CD4-positive, alpha-beta T cell (primary cell): Measurements from ENCODE around the gene MTFMT. TPM values are rescaled to one million over a fixed set of nuclear protein-coding genes. Genes with fewer than 3 reads are reported as not detected.

ENCODE experiments used
- ATAC-seq: fragments of 200-7000 bp; cut with Tn5 transposase; one replicate; pipeline ENCODE4 v1.10.0; 2022; ENCODE audit warnings: mild to moderate bottlenecking; ENCODE audit not compliant: poor library complexity
- CTCF ChIA-PET: fragments of 350-600 bp; sonication (Branson Sonifier 250); formaldehyde crosslinking; loops from one replicate; lab custom pipeline; 2021; ENCODE audit warnings: antibody characterized with exemption, inconsistent platforms; lab: Charles Lee
- POLR2A ChIA-PET: fragments of 350-600 bp; sonication (Branson Sonifier 250); formaldehyde crosslinking; loops from one replicate; lab custom pipeline; 2021; ENCODE audit warnings: antibody characterized with exemption, inconsistent platforms; lab: Charles Lee
- DNase-seq, 14 experiments: peaks; one replicate each; pipeline ENCODE4 v3.0.0-alpha.2; 2013 to 2020; ENCODE audit warnings: mixed read lengths in 2 of 14
- H3K27ac ChIP-seq, 2 donors: one replicate each; pipeline versions ENCODE4 v1.5.1 to v1.7.0; 2013; ENCODE audit warnings: low read length in 2 of 2, low read depth in 1 of 2, mild to moderate bottlenecking in 1 of 2
- H3K27me3 ChIP-seq, 2 experiments: 1 replicate in 1 of 2; 2 replicates in 1 of 2; pipeline versions ENCODE4 v1.6.1 to v1.7.0; 2013; ENCODE audit warnings: low read length in 2 of 2, control low read depth in 1 of 2, mild to moderate bottlenecking in 1 of 2, moderate library complexity in 1 of 2; ENCODE audit not compliant: insufficient read depth in 2 of 2, control insufficient read depth in 1 of 2
- H3K36me3 ChIP-seq: one replicate; pipeline ENCODE4 v1.6.1; 2013; ENCODE audit warnings: low read length, control low read depth; ENCODE audit not compliant: insufficient read depth
- H3K4me1 ChIP-seq: one replicate; pipeline ENCODE4 v1.6.1; 2013; ENCODE audit warnings: low read length, control low read depth; ENCODE audit not compliant: insufficient read depth
- H3K4me3 ChIP-seq: one replicate; pipeline ENCODE4 v1.5.1; 2013; ENCODE audit warnings: mild to moderate bottlenecking, low read length, moderate library complexity
- H3K9me3 ChIP-seq, 2 experiments: 1 replicate in 1 of 2; 2 replicates in 1 of 2; pipeline versions ENCODE4 v1.6.1 to v1.7.0; 2013; ENCODE audit warnings: low read length in 2 of 2, mild to moderate bottlenecking in 2 of 2, control low read depth in 1 of 2, moderate library complexity in 1 of 2; ENCODE audit not compliant: control insufficient read depth in 1 of 2, insufficient read depth in 1 of 2
- H3K27ac Mint-ChIP-seq: one replicate; pipeline ENCODE4 v1.8.0; 2020; ENCODE audit warnings: mixed read lengths
- H3K27me3 Mint-ChIP-seq: one replicate; pipeline ENCODE4 v1.8.0; 2021; ENCODE audit warnings: mixed read lengths
- H3K36me3 Mint-ChIP-seq: one replicate; pipeline ENCODE4 v1.8.0; 2021; ENCODE audit warnings: low read depth, mixed read lengths
- H3K4me1 Mint-ChIP-seq: one replicate; pipeline ENCODE4 v1.8.0; 2021; ENCODE audit warnings: low read depth, mixed read lengths
- H3K4me3 Mint-ChIP-seq: one replicate; pipeline ENCODE4 v1.8.0; 2020; ENCODE audit warnings: mild to moderate bottlenecking, mixed read lengths
- H3K9me3 Mint-ChIP-seq: one replicate; pipeline ENCODE4 v1.8.0; 2020; ENCODE audit warnings: mixed read lengths
- CTCF ChIP-seq: fragments of 200-600 bp; IDR thresholded peaks from one replicate; pipeline ENCODE4 v1.8.0; 2022; ENCODE audit warnings: antibody characterized with exemption, mild to moderate bottlenecking
- intact Hi-C, 2 experiments: fragments of 100-400 bp; cut with DNase I in 1 of 2; cut with micrococcal nuclease in 1 of 2; formaldehyde crosslinking; loops; one replicate each; pipeline versions ENCODE4 v1.15.1 to v1.9.0; 2023 to 2025; cut with DNase I, micrococcal nuclease
- total RNA-seq, 174 experiments: library from RNA in 2 of 174; stranded (reverse) in 2 of 174; gene quantifications; one replicate each; pipeline ENCODE4 v1.2.3 and lab custom pipeline; 2021 to 2026

The MTFMT gene
- total RNA-seq, 2 experiments from 2014 or later = 3.4 to 5.8 TPM

GRCh38 chr15:65038836-65039235, 9.4 kb upstream of the MTFMT start:
- intact Hi-C loops = no loop called here
- POLR2A ChIA-PET = no interaction called here
- no peaks in the 10 kb centered on the region for H3K27me3 ChIP-seq
- DNase-seq (no peak), ATAC-seq (no peak)
- H3K4me1 ChIP-seq = no peaks in the 10 kb centered on the region
- no peak overlapping the region for H3K4me3 Mint-ChIP-seq
- no peaks in the 10 kb centered on the region for H3K9me3 ChIP-seq
- CTCF ChIA-PET = interaction anchor here (0.5 kb wide), 1 partner anchor 268 kb away, joined by 3 read pairs; no protein-coding TSS in a partner anchor
- H3K36me3 ChIP-seq = no peaks in the 10 kb centered on the region
- no peaks in the 10 kb centered on the region for H3K36me3 Mint-ChIP-seq
- H3K27ac ChIP-seq = no peak overlapping the region
- no peak overlapping the region for H3K27ac Mint-ChIP-seq
- no peaks in the 10 kb centered on the region for H3K9me3 Mint-ChIP-seq
- H3K27me3 Mint-ChIP-seq = peaks cover under 1% of the 10 kb centered on the region
- H3K4me1 Mint-ChIP-seq = peaks cover 1% of the 10 kb centered on the region
- TF ChIP-seq CTCF = no peak
- H3K4me3 ChIP-seq = no peak overlapping the region

GRCh38 chr15:65038428-65038827, 9.0 kb upstream of the MTFMT start:
- H3K27me3 ChIP-seq = no peaks in the 10 kb centered on the region
- H3K9me3 Mint-ChIP-seq = no peaks in the 10 kb centered on the region
- H3K4me1 Mint-ChIP-seq = peaks cover 5% of the 10 kb centered on the region
- no peak overlapping the region for H3K4me3 Mint-ChIP-seq
- no peak for ATAC-seq
- no peaks in the 10 kb centered on the region for H3K36me3 Mint-ChIP-seq
- H3K36me3 ChIP-seq = no peaks in the 10 kb centered on the region
- ChIA-PET POLR2A (no interaction called here), CTCF (no interaction called here)
- H3K4me3 ChIP-seq = no peak overlapping the region
- DNase-seq = no peak
- H3K27ac ChIP-seq = no peak overlapping the region
- no peak overlapping the region for H3K27ac Mint-ChIP-seq
- H3K27me3 Mint-ChIP-seq = peaks cover 5% of the 10 kb centered on the region
- intact Hi-C loops = no loop called here
- peaks cover under 1% of the 10 kb centered on the region for H3K4me1 ChIP-seq
- H3K9me3 ChIP-seq = no peaks in the 10 kb centered on the region
- TF ChIP-seq CTCF = no peak

GRCh38 chr15:65037309-65037708, 7.9 kb upstream of the MTFMT start:
- no peaks in the 10 kb centered on the region for H3K36me3 ChIP-seq
- Mint-ChIP-seq H3K4me1 (peaks cover 10% of the 10 kb centered on the region), H3K4me3 (no peak overlapping the region), H3K9me3 (no peaks in the 10 kb centered on the region), H3K27ac (no peak overlapping the region), H3K27me3 (peaks cover 5% of the 10 kb centered on the region), H3K36me3 (no peaks in the 10 kb centered on the region)
- CTCF ChIA-PET = no interaction called here
- TF ChIP-seq CTCF = no peak
- peaks cover 8% of the 10 kb centered on the region for H3K4me1 ChIP-seq
- POLR2A ChIA-PET = no interaction called here
- DNase-seq = no peak
- peaks cover 0 to 6% of the 10 kb centered on the region in 2 experiments for H3K27me3 ChIP-seq
- H3K4me3 ChIP-seq = no peak overlapping the region
- no peaks in the 10 kb centered on the region for H3K9me3 ChIP-seq
- no peak overlapping the region for H3K27ac ChIP-seq
- intact Hi-C loops = no loop called here
- ATAC-seq = no peak
